Activated B cell treated with CpG ODN at 0.5 μM for 24 hours (primary cell): ENCODE measurements around the gene LRRIQ1. TPM values are rescaled to one million over a fixed set of nuclear protein-coding genes. Genes with fewer than 3 reads are reported as not detected.
A peak's percentile ranks its signal among the peaks of the same experiment; 100 is the strongest.

Source experiments
- ATAC-seq: fragments of 200-7000 bp; cut with Tn5 transposase; one replicate; pipeline ENCODE4 v1.10.0; 2021; ENCODE audit warnings: low read depth, mild to moderate bottlenecking, moderate library complexity
- CTCF ChIA-PET: fragments of 350-600 bp; sonication (Branson Sonifier 250); formaldehyde crosslinking; loops from one replicate; lab custom pipeline; 2021; ENCODE audit warnings: antibody characterized with exemption; lab: Charles Lee
- POLR2A ChIA-PET: fragments of 350-600 bp; sonication (Branson Sonifier 250); formaldehyde crosslinking; loops from one replicate; lab custom pipeline; 2021; ENCODE audit warnings: antibody characterized with exemption; lab: Charles Lee
- DNase-seq: peaks from one replicate; pipeline ENCODE4 v3.0.0; 2022
- H3K27ac Mint-ChIP-seq: one replicate; pipeline ENCODE4 v1.8.0; 2020; ENCODE audit warnings: mixed read lengths
- H3K27me3 Mint-ChIP-seq: one replicate; pipeline ENCODE4 v1.8.0; 2021; ENCODE audit warnings: mixed read lengths
- H3K36me3 Mint-ChIP-seq: one replicate; pipeline ENCODE4 v1.8.0; 2021; ENCODE audit warnings: low read depth, mixed read lengths
- H3K4me1 Mint-ChIP-seq: one replicate; pipeline ENCODE4 v1.8.0; 2021; ENCODE audit warnings: mixed read lengths
- H3K4me3 Mint-ChIP-seq: one replicate; pipeline ENCODE4 v1.8.0; 2020; ENCODE audit warnings: mild to moderate bottlenecking, mixed read lengths
- H3K9me3 Mint-ChIP-seq: one replicate; pipeline ENCODE4 v1.8.0; 2020; ENCODE audit warnings: mixed read lengths
- intact Hi-C: fragments of 100-400 bp; cut with micrococcal nuclease; formaldehyde crosslinking; loops from one replicate; pipeline ENCODE4 v1.15.1; 2024
- total RNA-seq: library from RNA; stranded (reverse); gene quantifications from 2 replicates; pipeline ENCODE4 v1.2.3, GENCODE V29; 2022
- TF ChIP-seq, protein P1 (sequence below): fragments of 200-600 bp; IDR thresholded peaks from one replicate; pipeline ENCODE4 v1.8.0; 2022; ENCODE audit warnings: antibody characterized with exemption, mild to moderate bottlenecking

Gene LRRIQ1
- total RNA-seq, 1 donor from 2014 or later = not detected

DNA sequence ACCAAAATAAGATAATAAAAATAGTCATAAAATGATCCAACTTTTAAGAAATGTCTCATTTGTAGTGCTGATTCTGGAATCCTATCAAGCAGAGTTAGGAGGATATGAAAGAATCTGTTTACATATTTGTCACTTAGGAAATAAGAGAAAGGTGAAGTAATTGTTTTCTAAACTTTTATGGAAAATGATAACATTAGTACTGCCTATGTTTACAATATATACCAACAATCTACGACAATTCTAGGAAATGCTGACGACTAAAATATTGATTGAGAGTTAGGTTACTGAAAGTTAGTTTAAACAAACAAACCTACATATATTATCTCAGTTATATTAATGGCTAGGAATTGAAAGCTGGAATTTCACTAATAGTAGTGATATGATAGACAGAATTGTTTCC is 18.1 kb upstream of the LRRIQ1 start:
- intact Hi-C loops = no loop called here
- no peak overlapping the region for H3K27ac Mint-ChIP-seq
- POLR2A ChIA-PET = no interaction called here
- H3K4me3 Mint-ChIP-seq = no peak overlapping the region
- CTCF ChIA-PET = no interaction called here
- no peaks in the 10 kb centered on the region for H3K9me3 Mint-ChIP-seq
- ATAC-seq (no peak), DNase-seq (no peak)
- no peaks in the 10 kb centered on the region for H3K4me1 Mint-ChIP-seq
- TF ChIP-seq, protein P1, sequence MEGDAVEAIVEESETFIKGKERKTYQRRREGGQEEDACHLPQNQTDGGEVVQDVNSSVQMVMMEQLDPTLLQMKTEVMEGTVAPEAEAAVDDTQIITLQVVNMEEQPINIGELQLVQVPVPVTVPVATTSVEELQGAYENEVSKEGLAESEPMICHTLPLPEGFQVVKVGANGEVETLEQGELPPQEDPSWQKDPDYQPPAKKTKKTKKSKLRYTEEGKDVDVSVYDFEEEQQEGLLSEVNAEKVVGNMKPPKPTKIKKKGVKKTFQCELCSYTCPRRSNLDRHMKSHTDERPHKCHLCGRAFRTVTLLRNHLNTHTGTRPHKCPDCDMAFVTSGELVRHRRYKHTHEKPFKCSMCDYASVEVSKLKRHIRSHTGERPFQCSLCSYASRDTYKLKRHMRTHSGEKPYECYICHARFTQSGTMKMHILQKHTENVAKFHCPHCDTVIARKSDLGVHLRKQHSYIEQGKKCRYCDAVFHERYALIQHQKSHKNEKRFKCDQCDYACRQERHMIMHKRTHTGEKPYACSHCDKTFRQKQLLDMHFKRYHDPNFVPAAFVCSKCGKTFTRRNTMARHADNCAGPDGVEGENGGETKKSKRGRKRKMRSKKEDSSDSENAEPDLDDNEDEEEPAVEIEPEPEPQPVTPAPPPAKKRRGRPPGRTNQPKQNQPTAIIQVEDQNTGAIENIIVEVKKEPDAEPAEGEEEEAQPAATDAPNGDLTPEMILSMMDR = no peak
- no peaks in the 10 kb centered on the region for H3K36me3 Mint-ChIP-seq
- H3K27me3 Mint-ChIP-seq = no peaks in the 10 kb centered on the region

DNA sequence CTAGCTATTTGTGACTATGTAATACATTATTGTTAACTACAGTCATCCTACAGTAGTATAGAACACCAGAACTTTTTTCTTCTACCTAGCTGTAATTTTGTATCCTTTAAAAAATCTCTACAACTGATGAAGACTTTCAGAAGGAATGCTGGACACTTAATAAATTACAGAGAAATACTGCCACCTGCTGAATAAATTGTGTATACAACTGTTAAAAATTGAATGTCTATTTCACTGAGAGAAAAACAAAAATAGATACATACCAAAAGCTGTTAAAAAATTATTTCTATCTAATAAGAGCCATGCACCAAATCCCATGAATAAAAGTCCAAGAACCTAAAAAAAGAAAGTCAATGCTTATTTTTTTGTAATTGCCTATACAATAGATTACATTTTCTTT is 6.7 kb upstream of the LRRIQ1 start:
- Mint-ChIP-seq H3K27me3 (no peaks in the 10 kb centered on the region), H3K4me3 (no peak overlapping the region), H3K27ac (no peak overlapping the region), H3K4me1 (no peaks in the 10 kb centered on the region), H3K9me3 (no peaks in the 10 kb centered on the region), H3K36me3 (no peaks in the 10 kb centered on the region)
- CTCF ChIA-PET = interaction anchor here (1.0 to 1.9 kb wide), 2 partner anchors 155 to 158 kb away, joined by 3 to 20 read pairs; no protein-coding TSS in a partner anchor
- POLR2A ChIA-PET = no interaction called here
- intact Hi-C loops = loop anchor here (1.0 kb wide), 1 partner anchor 155 kb away; no protein-coding TSS in a partner anchor
- TF ChIP-seq, protein P1 = no peak
- ATAC-seq (no peak), DNase-seq (no peak)

DNA sequence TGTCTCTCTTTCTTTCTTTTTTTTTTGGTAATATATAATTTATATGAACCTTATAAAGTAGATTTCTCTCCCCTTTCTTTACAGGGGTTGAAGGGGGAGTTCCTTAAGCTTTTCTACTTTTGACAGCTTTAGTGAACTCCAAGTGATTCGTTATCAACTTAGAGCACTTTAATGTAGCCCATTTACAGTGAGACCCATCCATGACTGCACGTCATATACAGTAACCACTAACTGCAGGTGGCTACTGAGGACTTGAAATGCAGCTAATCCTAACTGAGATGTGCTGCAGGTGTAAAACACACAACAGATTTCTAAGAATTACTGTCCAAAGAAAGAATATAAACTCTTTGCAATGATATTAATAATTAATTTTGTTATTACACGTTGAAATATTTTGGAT is 582 bp downstream of the LRRIQ1 start:
- intact Hi-C loops = no loop called here
- Mint-ChIP-seq H3K4me3 (peak overlapping the region; percentile 69), H3K27me3 (no peaks in the 10 kb centered on the region), H3K4me1 (peaks cover 6% of the 10 kb centered on the region), H3K9me3 (no peaks in the 10 kb centered on the region), H3K36me3 (no peaks in the 10 kb centered on the region), H3K27ac (no peak overlapping the region)
- TF ChIP-seq, protein P1 = no peak
- CTCF ChIA-PET = no interaction called here
- DNase-seq = no peak
- ATAC-seq = no peak
- POLR2A ChIA-PET = no interaction called here

DNA sequence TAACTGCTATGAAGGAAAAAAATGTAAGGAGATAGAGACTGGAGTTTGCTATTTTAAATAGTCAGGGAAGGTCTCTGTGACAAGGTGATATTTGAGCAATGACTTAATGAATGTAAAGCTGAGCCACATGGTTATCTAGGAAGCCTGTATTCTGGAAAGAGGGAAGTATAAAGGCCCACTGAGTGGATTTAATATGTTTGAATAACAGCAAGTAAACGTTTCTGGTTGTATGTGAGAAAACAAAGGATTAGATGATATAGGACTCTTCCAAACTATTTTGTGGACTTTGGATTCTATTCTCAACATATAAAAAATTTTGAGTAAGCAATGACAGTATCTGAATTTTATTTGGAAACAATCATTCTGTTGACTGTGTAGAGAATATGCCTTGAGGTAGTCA is 5.2 kb downstream of the LRRIQ1 start:
- ATAC-seq = no peak
- CTCF ChIA-PET = no interaction called here

DNA sequence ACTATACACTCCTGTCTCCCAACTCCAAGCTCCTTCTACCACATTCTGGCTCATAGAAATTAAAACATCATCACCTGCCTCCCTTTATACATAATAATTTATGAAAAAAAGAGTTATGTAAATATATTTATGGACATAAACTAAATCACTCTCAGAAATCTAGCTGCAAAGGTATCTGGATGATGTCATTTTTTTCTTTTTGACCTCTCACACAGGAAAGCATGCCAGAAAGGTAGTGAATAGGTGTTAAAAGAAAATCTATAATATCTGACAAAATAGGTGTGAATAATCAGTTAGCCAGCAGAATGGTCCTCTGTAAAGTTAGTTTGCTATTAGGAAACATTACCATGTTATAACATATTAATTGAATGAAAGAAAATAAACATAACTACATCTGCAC is 7.7 kb downstream of the LRRIQ1 start:
- ChIA-PET CTCF (no interaction called here), POLR2A (no interaction called here)
- intact Hi-C loops = no loop called here
- TF ChIP-seq, protein P1 = no peak
- ATAC-seq = no peak
- Mint-ChIP-seq H3K27ac (no peak overlapping the region), H3K4me1 (no peaks in the 10 kb centered on the region), H3K36me3 (no peaks in the 10 kb centered on the region), H3K9me3 (no peaks in the 10 kb centered on the region), H3K4me3 (no peak overlapping the region), H3K27me3 (no peaks in the 10 kb centered on the region)
- no peak for DNase-seq

More for the DNA sequence above, 5.2 kb downstream of the LRRIQ1 start:
- intact Hi-C loops = no loop called here
- DNase-seq = no peak
- POLR2A ChIA-PET = no interaction called here
- H3K36me3 Mint-ChIP-seq = no peaks in the 10 kb centered on the region
- H3K4me3 Mint-ChIP-seq = no peak overlapping the region
- H3K9me3 Mint-ChIP-seq = no peaks in the 10 kb centered on the region
- H3K4me1 Mint-ChIP-seq = peaks cover 2% of the 10 kb centered on the region
- H3K27me3 Mint-ChIP-seq = no peaks in the 10 kb centered on the region
- TF ChIP-seq, protein P1 = no peak
- no peak overlapping the region for H3K27ac Mint-ChIP-seq
